Tibial nerve (tissue), 4 donors: ENCODE data around the gene KIFC1. TPM values are rescaled to one million over a fixed set of nuclear protein-coding genes. Genes with fewer than 3 reads are reported as not detected.

ENCODE experiments used
- DNase-seq, 2 donors: peaks; one replicate each; pipeline ENCODE4 v3.0.0-alpha.2; 2019; ENCODE audit warnings: low spot score in 2 of 2
- H3K27ac ChIP-seq, 4 donors: fragments of 200-600 bp; sonication (generic) in 3 of 4; one replicate each; pipeline ENCODE4 v1.5.1; 2017 to 2019; ENCODE audit warnings: mild to moderate bottlenecking in 1 of 4
- H3K27me3 ChIP-seq, 2 donors: fragments of 200-600 bp; sonication (generic) in 1 of 2; one replicate each; pipeline versions ENCODE4 v1.5.1 to v1.6.0; 2017 to 2019
- H3K36me3 ChIP-seq, 3 donors: fragments of 200-600 bp; sonication (generic); one replicate each; pipeline ENCODE4 v1.5.1; 2018 to 2019
- H3K4me1 ChIP-seq, 4 donors: fragments of 200-600 bp; sonication (generic) in 3 of 4; one replicate each; pipeline ENCODE4 v1.5.1; 2017 to 2019
- H3K4me3 ChIP-seq, 4 donors: fragments of 200-600 bp; sonication (generic) in 3 of 4; one replicate each; pipeline ENCODE4 v1.5.1; 2017 to 2019; ENCODE audit warnings: mild to moderate bottlenecking in 1 of 4, moderate library complexity in 1 of 4
- H3K9me3 ChIP-seq, 4 donors: fragments of 200-600 bp; sonication (generic) in 3 of 4; one replicate each; pipeline ENCODE4 v1.5.1; 2017 to 2019
- CTCF ChIP-seq, 5 experiments: fragments of 200-600 bp in 3 of 5; fragments of 450-650 bp in 2 of 5; sonication (generic) in 3 of 5; IDR thresholded peaks; one replicate each; pipeline ENCODE4 v1.5.1; 2016 to 2019; ENCODE audit warnings: antibody characterized with exemption in 5 of 5, mild to moderate bottlenecking in 3 of 5, moderate library complexity in 2 of 5
- EP300 ChIP-seq, 2 donors: sonication (generic); formaldehyde crosslinking; IDR thresholded peaks; one replicate each; pipeline ENCODE4 v1.6.1; 2017; ENCODE audit warnings: antibody characterized with exemption in 2 of 2, mild to moderate bottlenecking in 1 of 2
- POLR2A ChIP-seq, 2 donors: fragments of 450-650 bp; IDR thresholded peaks; one replicate each; pipeline ENCODE4 v1.6.1; 2017; ENCODE audit warnings: antibody characterized with exemption in 2 of 2, mild to moderate bottlenecking in 2 of 2, moderate library complexity in 2 of 2
- WGBS, 2 donors: methylation state at CpG; one replicate each; pipeline ENCODE4 v1.1.5; 2018; 5-methylcytosine and 5-hydroxymethylcytosine counted together
- total RNA-seq, 4 donors: library from RNA; depleted of rRNA; stranded (reverse); fragments of >200 nt; gene quantifications; one replicate each; pipeline ENCODE4 v1.1.0, GENCODE V29; 2016

The KIFC1 gene
- total RNA-seq, 4 donors from 2014 or later, result 0.42 to 3.6 (median 2.1) TPM

- 95 to 96% methylated on average over 17 of the region's 17 CpGs for WGBS, 2 donors
- Histone ChIP-seq H3K4me3 (no peak overlapping the region), H3K27me3 (no peaks in the 10 kb centered on the region), H3K27ac (no peak overlapping the region), H3K36me3 (peaks cover 0 to 4% (median 0%) of the 10 kb centered on the region in 3 donors), H3K4me1 (peaks cover 0 to 8% (median 0%) of the 10 kb centered on the region in 4 donors), H3K9me3 (no peaks in the 10 kb centered on the region)
- TF ChIP-seq POLR2A (IDR thresholded peaks at IDR 0.05) (no peak), EP300 (IDR thresholded peaks at IDR 0.05) (no peak), CTCF (IDR thresholded peaks at IDR 0.05) (no peak)
- DNase-seq, result no peak
Measured at GRCh38 chr6:33404884-33405283, 13.3 kb downstream of the KIFC1 start.

GRCh38 chr6:33405386-33405940 is 13.8 kb downstream of the KIFC1 start:
- peaks cover 0 to 4% (median 0%) of the 10 kb centered on the region in 3 donors for H3K36me3 ChIP-seq
- no peak overlapping the region for H3K27ac ChIP-seq
- H3K27me3 ChIP-seq, result no peaks in the 10 kb centered on the region
- no peak overlapping the region for H3K4me3 ChIP-seq
- peaks cover 0 to 9% (median 0%) of the 10 kb centered on the region in 4 donors for H3K4me1 ChIP-seq
- no peaks in the 10 kb centered on the region for H3K9me3 ChIP-seq
- TF ChIP-seq CTCF (IDR thresholded peaks at IDR 0.05), result no peak
- TF ChIP-seq POLR2A (IDR thresholded peaks at IDR 0.05), result no peak
- TF ChIP-seq EP300 (IDR thresholded peaks at IDR 0.05), result no peak
- DNase-seq, result no peak
- WGBS, 2 donors, result 92 to 93% methylated on average over 15 of the region's 15 CpGs

- H3K4me3 ChIP-seq, result no peak overlapping the region
- TF ChIP-seq CTCF (IDR thresholded peaks at IDR 0.05) (no peak), EP300 (IDR thresholded peaks at IDR 0.05) (no peak), POLR2A (IDR thresholded peaks at IDR 0.05) (no peak)
- H3K27ac ChIP-seq, result no peak overlapping the region
- H3K9me3 ChIP-seq, result no peaks in the 10 kb centered on the region
- no peaks in the 10 kb centered on the region for H3K27me3 ChIP-seq
- DNase-seq, result no peak
- H3K4me1 ChIP-seq, result peaks cover 0 to 9% (median 0%) of the 10 kb centered on the region in 4 donors
- H3K36me3 ChIP-seq, result peaks cover 0 to 4% (median 0%) of the 10 kb centered on the region in 3 donors
- 92 to 97% methylated on average over 17 of the region's 17 CpGs for WGBS, 2 donors
Measured at GRCh38 chr6:33406126-33406525, 14.5 kb downstream of the KIFC1 start.

DNA sequence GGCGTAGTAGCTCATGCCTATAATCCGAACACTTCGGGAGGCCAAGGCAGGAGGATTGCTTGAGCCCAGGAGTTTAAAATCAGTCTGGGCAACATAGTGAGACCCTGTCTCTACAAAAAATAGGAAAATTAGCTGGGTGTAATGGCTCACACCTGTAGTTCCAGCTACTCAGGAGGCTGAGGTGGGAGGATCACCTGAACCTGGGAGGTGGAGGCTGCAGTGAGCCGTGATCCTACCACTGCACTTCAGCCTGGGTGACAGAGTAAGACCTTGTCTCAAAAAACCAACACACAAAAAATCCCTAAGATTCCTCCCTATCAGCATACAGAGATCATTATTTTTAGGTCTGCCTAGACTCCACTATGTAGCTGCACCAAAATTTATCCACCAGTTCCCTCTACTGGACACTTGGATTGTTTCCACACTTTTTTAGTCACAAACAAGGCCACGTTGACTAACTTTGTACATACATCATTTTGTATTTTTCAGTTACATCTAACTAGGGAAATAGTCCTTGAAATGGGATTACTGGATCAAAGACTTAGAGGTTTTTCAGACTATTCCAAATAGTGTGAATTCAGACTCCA is 15.6 kb downstream of the KIFC1 start:
- TF ChIP-seq CTCF (IDR thresholded peaks at IDR 0.05) (peak in 2 of 5 experiments; percentile 6 to 40), POLR2A (IDR thresholded peaks at IDR 0.05) (no peak)
- 75 to 76% methylated on average over 5 of the region's 5 CpGs for WGBS, 2 donors
- Histone ChIP-seq H3K27me3 (no peaks in the 10 kb centered on the region), H3K4me1 (peaks cover 0 to 20% (median 7%) of the 10 kb centered on the region in 4 donors), H3K27ac (no peak overlapping the region), H3K4me3 (no peak overlapping the region), H3K9me3 (no peaks in the 10 kb centered on the region), H3K36me3 (peaks cover 0 to 5% (median 0%) of the 10 kb centered on the region in 3 donors)
- no peak for DNase-seq

GRCh38 chr6:33410050-33410710 is 18.6 kb downstream of the KIFC1 start:
- TF ChIP-seq POLR2A (IDR thresholded peaks at IDR 0.05) (peak; percentile 32 to 88), EP300 (IDR thresholded peaks at IDR 0.05) (peak; percentile 81), CTCF (IDR thresholded peaks at IDR 0.05) (peak in 1 of 5 experiments; percentile 22)
- Histone ChIP-seq H3K4me3 (peak overlapping the region; percentile 69 to 100 (median 100)), H3K36me3 (peaks cover 0 to 30% (median 16%) of the 10 kb centered on the region in 3 donors), H3K4me1 (peaks cover 0 to 44% (median 9%) of the 10 kb centered on the region in 4 donors), H3K27me3 (no peaks in the 10 kb centered on the region), H3K9me3 (no peaks in the 10 kb centered on the region), H3K27ac (peak overlapping the region; percentile 94 to 100 (median 100))
- 0% methylated on average over 31 to 32 of the region's 65 CpGs for WGBS, 2 donors
- DNase-seq, result peak; percentile 91 to 97
